ENCODE data around the gene SUN3.

The SUN3 gene

DNA sequence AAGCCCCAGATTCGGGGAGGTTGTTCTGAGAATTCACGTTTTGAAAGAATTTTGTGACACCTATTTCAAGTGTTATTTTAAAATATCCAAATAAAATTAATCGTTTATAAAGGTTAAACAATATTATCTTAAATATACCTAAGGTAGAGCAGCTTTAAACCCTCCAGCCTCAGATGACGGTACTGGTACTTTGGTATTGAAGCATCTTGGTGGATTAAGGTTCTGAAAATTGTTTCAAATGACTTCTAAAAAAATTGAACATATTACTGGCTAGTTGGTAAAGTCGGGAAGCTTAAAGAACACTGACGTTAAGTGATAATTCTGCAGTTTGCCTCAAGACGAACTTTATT is 49.1 kb downstream of the SUN3 start:
- no peak for FAIRE-seq

DNA sequence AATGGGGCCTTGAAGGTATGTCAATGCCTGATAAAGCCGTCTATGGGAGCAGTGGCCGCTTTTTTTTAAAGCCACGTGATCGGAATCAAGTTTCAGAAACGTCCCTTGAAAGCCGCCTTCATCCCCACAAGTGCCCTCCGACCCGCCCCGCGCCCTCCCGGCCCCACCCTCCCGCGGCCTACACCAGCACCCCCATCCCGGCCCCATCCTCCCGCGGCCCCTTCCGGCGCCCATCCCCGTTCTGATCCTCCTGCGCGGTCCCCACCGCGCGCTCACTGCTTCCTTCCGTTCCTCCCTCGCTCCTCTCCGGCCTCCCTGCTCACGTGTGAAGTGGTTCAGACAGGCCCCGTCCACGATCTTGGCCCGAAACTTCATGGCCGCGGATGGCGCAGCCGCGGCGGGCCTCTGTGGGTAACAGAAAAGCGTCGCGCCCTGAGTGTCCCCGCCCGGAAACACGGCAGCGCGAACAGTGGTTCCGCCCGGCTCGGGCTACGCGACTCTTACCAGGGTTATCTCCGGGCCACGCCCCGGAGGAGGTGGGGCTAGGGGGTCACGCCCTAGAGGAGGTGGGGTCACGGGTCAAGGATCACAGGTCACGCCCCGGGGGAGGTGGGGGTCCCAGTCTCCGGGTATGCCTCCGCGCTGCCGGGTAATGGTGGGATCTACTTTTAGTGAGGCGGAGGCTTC is 49.6 kb downstream of the SUN3 start, which contains the start of gene HUS1:
Gene HUS1 (minus strand): TSS at position 471 of the 687 bp plus-strand sequence. CDS start 96 bp downstream, at position 375.
- peak; percentile 97 for DNase-seq (ENCODE audit: insufficient read length, low spot score)
- peak; percentile 90 for TF ChIP-seq POLR2A (IDR thresholded peaks at IDR 0.05; ENCODE audit: low read depth, low read length)
- FAIRE-seq = peak; percentile 53

More for the DNA sequence above, 49.1 kb downstream of the SUN3 start:
- no peak for DNase-seq (ENCODE audit: insufficient read length, low spot score)
- no peak for TF ChIP-seq POLR2A (IDR thresholded peaks at IDR 0.05; ENCODE audit: low read depth, low read length)

DNA sequence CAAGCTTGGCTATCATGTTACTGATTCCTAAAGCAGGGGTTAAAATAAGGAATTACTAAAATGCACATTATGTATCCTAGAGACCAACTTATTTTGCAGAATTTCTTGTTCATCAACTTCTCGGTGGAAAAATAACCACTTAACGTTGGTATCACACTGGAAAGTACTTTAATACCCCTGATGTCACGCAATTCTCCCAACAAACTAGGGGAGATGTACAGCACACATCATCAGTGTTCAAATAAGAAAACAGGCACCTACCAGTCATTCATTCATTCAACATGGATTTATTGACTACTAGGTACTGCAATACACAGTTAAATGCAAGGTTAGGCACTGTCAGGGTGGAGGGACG is 50.1 kb downstream of the SUN3 start:
- TF ChIP-seq POLR2A (IDR thresholded peaks at IDR 0.05; ENCODE audit: low read depth, low read length) = no peak
- DNase-seq (ENCODE audit: insufficient read length, low spot score) = no peak
- FAIRE-seq = no peak

DNA sequence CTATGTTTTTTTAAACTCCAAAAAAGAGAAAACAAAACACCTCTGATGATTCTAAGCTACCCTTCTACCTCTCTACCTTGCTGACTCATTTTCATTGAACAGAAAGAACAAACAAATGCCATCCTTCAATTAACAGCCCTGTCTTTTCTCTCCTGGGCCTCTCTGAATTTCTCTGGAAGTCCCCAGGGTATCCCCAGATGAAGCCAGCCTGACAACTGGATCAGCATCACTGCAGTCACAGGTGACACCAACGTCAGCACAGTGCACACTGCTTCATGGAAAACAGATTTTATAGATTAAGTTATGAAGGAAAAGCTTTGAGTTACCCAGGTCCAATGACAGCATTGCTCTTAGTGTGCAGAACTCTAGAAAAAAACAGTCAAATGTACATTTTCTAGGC is 55.2 kb downstream of the SUN3 start:
- DNase-seq (ENCODE audit: insufficient read length, low spot score) (no peak), FAIRE-seq (no peak)
- TF ChIP-seq POLR2A (IDR thresholded peaks at IDR 0.05; ENCODE audit: low read depth, low read length) = no peak

DNA sequence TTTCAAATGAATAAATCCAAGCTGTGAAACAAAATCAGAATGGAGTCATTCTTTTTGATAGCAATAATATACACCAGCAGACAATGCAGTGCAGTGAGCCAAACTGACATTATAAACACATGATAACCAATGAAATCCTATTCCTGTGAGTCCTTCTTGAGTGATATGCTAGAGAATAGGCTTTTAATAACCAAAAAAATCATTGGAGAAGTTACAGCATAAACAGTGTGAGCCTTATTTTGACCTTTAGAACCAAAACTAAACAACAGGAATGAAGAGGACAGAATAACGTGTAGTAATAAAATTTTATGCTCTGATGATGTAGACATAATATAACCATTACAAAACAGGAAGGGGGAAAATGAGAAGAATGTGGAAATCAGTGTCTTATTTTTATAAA is 58.1 kb downstream of the SUN3 start:
- no peak for FAIRE-seq
- DNase-seq (ENCODE audit: insufficient read length, low spot score) = no peak
- no peak for TF ChIP-seq POLR2A (IDR thresholded peaks at IDR 0.05; ENCODE audit: low read depth, low read length)

DNA sequence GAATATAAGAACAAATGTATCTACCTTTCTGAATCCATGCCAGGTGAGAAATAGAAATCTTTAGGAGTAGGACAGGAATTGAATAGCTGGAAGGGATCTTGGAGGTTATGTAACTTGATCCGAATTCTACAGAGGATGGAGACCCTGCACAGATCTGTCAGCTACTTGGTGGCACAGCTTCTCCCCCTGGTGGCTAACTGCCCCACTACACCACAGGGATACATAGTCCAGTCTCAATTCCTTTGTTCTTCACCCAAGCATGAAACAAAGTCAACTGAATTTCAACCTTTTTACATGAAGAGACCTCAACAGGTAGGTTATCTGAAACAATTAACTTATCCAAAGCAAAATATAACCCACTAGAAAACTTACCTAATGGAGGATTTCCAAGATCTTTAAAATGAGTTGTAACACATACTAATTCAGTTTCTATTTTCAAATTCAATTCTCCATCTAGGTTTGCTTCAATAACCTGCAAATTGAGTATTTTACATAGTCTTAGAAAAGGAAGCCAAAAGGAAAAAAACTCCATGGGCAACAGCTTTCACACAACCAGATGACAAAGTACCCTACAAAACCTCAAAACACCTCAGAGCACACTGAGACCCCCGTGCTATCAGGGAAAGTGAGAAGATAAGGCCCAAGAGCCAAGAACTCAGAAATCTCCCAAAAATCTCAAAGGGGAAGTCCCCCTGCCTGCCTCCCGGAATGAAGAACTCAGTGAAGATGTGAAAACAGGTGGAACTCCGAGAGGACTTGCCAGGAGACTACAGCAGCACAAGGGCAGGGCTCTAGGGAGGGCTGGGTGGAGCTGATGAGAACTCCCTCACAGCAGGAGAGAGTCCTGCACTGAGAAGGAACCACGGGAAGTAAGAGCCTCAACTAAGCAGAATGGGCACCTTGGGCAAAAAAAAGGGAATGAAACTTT is 59.8 kb downstream of the SUN3 start:
- TF ChIP-seq POLR2A (IDR thresholded peaks at IDR 0.05; ENCODE audit: low read depth, low read length) = no peak
- FAIRE-seq (peak; percentile 41), DNase-seq (ENCODE audit: insufficient read length, low spot score) (peak; percentile 87)

DNA sequence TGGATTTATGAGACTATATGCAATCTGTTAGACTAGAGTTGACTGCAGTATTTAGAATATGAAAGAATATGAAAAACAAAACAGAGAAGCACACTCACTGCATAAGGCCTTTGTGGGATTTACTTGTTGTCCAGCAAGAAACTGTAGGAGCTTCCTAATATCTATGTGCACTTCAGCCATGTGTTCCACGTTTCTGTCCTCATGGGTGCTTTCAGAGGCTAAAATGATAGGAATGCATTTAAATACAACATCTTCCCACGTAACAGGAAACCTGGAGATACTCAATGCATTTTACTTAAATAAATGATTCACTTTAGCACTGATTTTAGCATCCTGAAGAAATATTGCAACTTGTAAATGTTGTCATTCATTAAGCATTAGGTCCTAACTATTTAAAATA is 61.2 kb downstream of the SUN3 start:
- FAIRE-seq (no peak), DNase-seq (ENCODE audit: insufficient read length, low spot score) (no peak)
- no peak for TF ChIP-seq POLR2A (IDR thresholded peaks at IDR 0.05; ENCODE audit: low read depth, low read length)

DNA sequence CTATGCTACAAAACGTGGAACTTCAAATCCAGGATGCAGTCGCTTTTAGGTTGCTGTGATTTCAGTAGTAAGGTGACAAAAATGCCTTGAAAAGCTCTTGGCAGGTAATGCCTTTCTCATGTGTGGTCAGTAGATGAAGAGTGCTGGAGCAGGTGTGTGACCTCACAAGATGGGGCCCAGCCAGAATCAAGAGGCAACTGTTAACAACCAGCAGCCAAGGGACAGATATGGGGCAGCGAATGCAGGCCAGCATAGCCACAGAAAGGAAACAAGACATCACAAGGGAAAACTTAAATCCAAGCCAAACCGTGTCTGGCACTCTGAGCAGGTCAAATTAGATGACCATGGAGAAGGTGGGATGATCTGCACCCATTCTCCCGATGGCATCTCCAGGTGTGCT is 61.8 kb downstream of the SUN3 start:
- no peak for DNase-seq (ENCODE audit: insufficient read length, low spot score)
- no peak for TF ChIP-seq POLR2A (IDR thresholded peaks at IDR 0.05; ENCODE audit: low read depth, low read length)
- FAIRE-seq = no peak

DNA sequence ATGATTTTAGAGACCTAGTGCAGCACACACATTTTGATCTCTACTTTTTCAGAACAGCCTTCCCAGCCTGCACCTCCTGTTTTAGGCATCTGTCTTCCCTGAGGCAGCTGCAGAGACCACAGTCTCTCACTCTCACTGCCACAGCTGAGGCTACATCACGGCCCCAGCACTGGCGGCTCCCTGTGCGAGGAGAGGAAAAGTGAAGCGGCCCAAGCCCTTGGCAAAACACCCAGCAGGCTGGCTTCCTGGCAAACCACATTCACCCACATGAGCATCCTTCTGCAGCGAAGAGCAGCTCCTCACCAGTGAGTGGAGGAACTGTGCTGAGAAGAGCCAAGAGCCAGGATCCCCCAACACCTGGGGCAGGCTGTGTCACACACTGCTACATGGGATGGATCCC is 63.5 kb downstream of the SUN3 start:
- TF ChIP-seq POLR2A (IDR thresholded peaks at IDR 0.05; ENCODE audit: low read depth, low read length) = no peak
- DNase-seq (ENCODE audit: insufficient read length, low spot score) (no peak), FAIRE-seq (no peak)

DNA sequence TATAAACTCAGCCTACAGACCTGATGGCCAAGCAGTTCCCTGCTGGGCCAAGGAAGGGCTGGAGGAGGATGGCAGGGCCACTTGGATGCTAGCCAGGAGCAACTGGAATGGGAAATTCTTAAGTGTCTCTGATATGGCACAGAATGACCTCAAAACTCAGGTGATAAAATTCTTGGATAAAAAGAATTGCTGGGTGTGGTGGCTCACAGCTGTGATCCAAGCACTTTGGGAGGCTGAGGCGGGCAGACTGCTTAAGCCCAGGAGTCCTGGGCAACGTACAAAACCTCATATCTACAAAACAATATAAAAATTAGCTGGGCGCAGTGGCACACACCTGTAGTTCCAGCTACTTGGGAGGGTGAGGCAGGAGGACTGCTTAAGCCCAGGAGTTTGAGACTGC is 66.6 kb downstream of the SUN3 start:
- TF ChIP-seq POLR2A (IDR thresholded peaks at IDR 0.05; ENCODE audit: low read depth, low read length) = no peak
- FAIRE-seq = no peak

DNA sequence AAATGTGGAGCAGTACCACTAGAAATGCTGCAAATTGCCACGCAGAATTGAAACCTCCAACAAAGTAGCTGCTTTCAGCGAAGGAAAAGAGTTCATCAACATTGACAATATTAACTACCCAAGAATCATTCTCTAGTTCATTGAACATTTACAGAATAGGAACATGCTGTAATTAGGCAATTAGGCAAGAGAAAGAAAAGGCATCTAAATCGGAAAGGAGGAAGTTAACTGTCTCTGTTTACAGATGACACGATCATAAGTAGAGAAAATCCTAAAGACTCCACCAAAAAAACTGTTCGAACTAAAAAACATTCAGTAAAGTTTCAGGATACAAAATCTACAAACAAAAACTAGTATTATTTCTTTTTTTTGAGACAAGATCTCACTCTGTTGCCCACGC is 71.8 kb downstream of the SUN3 start:
- FAIRE-seq (no peak), DNase-seq (ENCODE audit: insufficient read length, low spot score) (no peak)
- no peak for TF ChIP-seq POLR2A (IDR thresholded peaks at IDR 0.05; ENCODE audit: low read depth, low read length)

More for the DNA sequence above, 66.6 kb downstream of the SUN3 start:
- DNase-seq (ENCODE audit: insufficient read length, low spot score) = no peak

DNA sequence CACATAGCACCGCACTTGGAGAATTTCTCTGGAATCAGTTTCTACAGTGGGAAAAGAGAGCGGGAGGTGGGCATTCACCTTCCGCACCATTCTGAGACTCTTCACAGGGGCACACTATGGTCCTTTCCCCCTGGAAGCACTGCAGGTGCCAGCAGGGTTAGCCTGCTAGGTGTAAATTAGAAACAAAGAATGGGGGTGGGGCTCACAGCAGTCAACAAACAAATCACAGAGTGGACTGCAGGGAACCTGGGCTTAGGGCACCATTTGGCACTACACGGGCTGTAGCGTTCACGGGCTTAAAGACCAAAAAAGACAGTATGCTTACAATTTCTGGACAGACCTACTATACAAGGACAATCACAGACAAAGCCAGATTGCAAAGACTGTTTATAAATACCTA is 72.7 kb downstream of the SUN3 start:
- no peak for TF ChIP-seq POLR2A (IDR thresholded peaks at IDR 0.05; ENCODE audit: low read depth, low read length)
- FAIRE-seq (no peak), DNase-seq (ENCODE audit: insufficient read length, low spot score) (no peak)

DNA sequence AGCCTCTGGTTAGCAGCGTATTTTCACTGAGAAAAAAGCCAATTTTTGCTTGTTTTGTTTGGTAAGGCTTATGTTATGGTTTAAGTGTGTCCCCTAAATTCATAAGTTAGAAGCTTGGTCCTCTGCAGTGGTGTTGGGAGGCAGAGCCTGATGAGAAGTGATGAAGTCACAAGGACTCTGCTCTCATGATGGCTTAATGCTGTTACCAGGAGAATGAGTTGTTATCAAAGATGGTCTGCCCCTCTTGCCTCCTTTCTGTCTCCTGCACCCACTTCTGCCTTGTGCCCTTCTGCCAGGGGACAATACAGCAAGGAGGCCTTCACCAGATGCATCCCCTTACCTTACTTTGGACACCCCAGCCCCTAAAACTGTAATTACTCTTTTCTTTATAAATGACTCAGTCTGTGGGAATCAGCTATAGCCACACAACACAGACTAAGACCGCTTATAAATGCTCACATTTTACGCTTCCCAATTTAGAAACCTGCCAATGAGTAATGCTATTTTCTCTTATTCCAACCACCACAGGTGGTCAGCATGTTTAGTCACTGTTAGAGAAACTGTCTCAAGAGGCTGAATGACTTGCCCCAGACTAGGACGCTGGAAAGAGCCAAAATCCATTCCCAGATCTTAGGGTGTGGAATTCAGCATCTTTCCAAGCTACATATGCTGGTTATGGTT is 74.5 kb downstream of the SUN3 start:
- no peak for FAIRE-seq
- TF ChIP-seq POLR2A (IDR thresholded peaks at IDR 0.05; ENCODE audit: low read depth, low read length) = no peak

DNA sequence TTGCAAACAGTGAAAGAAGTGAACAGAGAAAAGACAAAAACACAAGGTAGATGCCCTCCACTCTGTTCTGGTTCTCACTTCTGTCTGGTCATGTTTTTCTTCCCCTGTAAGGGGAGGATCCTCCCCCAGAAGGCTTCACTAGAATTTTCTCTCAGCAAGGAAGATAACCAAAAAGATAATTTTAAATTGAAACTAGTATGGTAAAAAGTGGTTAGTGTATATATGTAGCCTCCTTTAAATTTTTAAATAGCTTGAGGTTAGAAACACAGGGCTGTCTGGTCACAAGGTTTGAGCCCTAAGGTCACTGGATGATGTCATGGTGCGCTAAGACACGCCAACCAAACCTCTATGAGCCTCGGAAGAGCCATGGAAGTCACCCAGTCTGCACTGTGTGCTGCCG is 75.1 kb downstream of the SUN3 start:
- TF ChIP-seq POLR2A (IDR thresholded peaks at IDR 0.05; ENCODE audit: low read depth, low read length) = no peak
- DNase-seq (ENCODE audit: insufficient read length, low spot score) (no peak), FAIRE-seq (no peak)

More for the DNA sequence above, 74.5 kb downstream of the SUN3 start:
- DNase-seq (ENCODE audit: insufficient read length, low spot score) = peak; percentile 68

Measured in H54 (cell line).